Stimulated activated CD8-positive, alpha-beta memory T cell treated with anti-CD3 and anti-CD28 coated beads, Interleukin-15, amount 100 ng/mL, for 48 hours (primary cell): ENCODE measurements around the gene AIRE.

Experiments
- DNase-seq, 2 donors: peaks; one replicate each; pipeline ENCODE4 v3.0.0-alpha.2; 2020; ENCODE audit warnings: low read depth in 2 of 2

AIRE gene

GRCh38 chr21:44304877-44305293 is 19.2 kb downstream of the AIRE start:
- no peak for DNase-seq

- DNase-seq: no peak
Observed at GRCh38 chr21:44305691-44306090, 20.0 kb downstream of the AIRE start.

- DNase-seq: no peak
Observed at GRCh38 chr21:44306936-44307704, 21.4 kb downstream of the AIRE start.

- DNase-seq: no peak
Observed at GRCh38 chr21:44310628-44311507, 25.2 kb downstream of the AIRE start.

GRCh38 chr21:44312089-44312488 is 26.4 kb downstream of the AIRE start:
- no peak for DNase-seq

- no peak for DNase-seq
Observed at GRCh38 chr21:44312716-44313115, 27.0 kb downstream of the AIRE start.

- DNase-seq: no peak
Observed at GRCh38 chr21:44313451-44313850, 27.8 kb downstream of the AIRE start.

GRCh38 chr21:44314128-44314527 is 28.5 kb downstream of the AIRE start:
- no peak for DNase-seq

- DNase-seq: no peak
Observed at GRCh38 chr21:44314561-44314960, 28.9 kb downstream of the AIRE start.

- no peak for DNase-seq
Observed at GRCh38 chr21:44315691-44316203, 30.1 kb downstream of the AIRE start.

- DNase-seq: no peak
Observed at GRCh38 chr21:44316277-44316900, 30.7 kb downstream of the AIRE start.

- no peak for DNase-seq
Observed at GRCh38 chr21:44317241-44317782, 31.6 kb downstream of the AIRE start.

GRCh38 chr21:44317871-44318270 is 32.2 kb downstream of the AIRE start:
- no peak for DNase-seq

- no peak for DNase-seq
Observed at GRCh38 chr21:44318489-44319285, 33.0 kb downstream of the AIRE start.

- DNase-seq: no peak
Observed at GRCh38 chr21:44319407-44320065, 33.9 kb downstream of the AIRE start.

GRCh38 chr21:44320847-44321246 is 35.2 kb downstream of the AIRE start:
- no peak for DNase-seq

- DNase-seq: no peak
Observed at GRCh38 chr21:44321846-44322450, 36.3 kb downstream of the AIRE start.

- DNase-seq: no peak
Observed at GRCh38 chr21:44322621-44323325, 37.1 kb downstream of the AIRE start.

GRCh38 chr21:44323591-44323990 is 37.9 kb downstream of the AIRE start:
- DNase-seq: no peak
